SK-N-SH (cell line): ENCODE measurements around the gene THEMIS.

Experiments used
- CTCF ChIP-seq: fragments of 200-600 bp; sonication (generic); IDR thresholded peaks from 2 replicates; pipeline ENCODE4 v1.6.1; 2017; ENCODE audit warnings: antibody characterized with exemption, mild to moderate bottlenecking, moderate library complexity
- MAX ChIP-seq: IDR thresholded peaks from 2 replicates; pipeline ENCODE4 v1.4.0; 2012; ENCODE audit warnings: low read depth
- REST ChIP-seq: IDR thresholded peaks from 2 replicates; pipeline ENCODE4 v1.6.1; 2012; ENCODE audit warnings: mild to moderate bottlenecking, low read depth, low read length, moderate library complexity
- ZBTB33 ChIP-seq: IDR thresholded peaks from 2 replicates; pipeline ENCODE4 v1.4.0; 2012; ENCODE audit warnings: low read depth, borderline replicate concordance

- no peak for TF ChIP-seq REST
- no peak for TF ChIP-seq MAX
- TF ChIP-seq CTCF, result no peak
- TF ChIP-seq ZBTB33, result no peak
These were observed 40.4 kb upstream of the THEMIS start for GRCh38 chr6:127941228-127941627.
